Loucy (cell line): ENCODE data around the gene RANBP3L.

Experiments
- H2AFZ ChIP-seq: fragments of 200-600 bp; sonication (generic); 2 replicates; pipeline ENCODE4 v1.6.0; 2016; ENCODE audit warnings: antibody characterized with exemption, mild to moderate bottlenecking, low read length, moderate library complexity
- H3F3A ChIP-seq: fragments of 200-600 bp; 2 replicates; pipeline ENCODE4 v1.6.0; 2016; ENCODE audit warnings: antibody characterized with exemption, low read depth, mild to moderate bottlenecking
- H3K27me3 ChIP-seq: fragments of 200-600 bp; sonication (generic); 2 replicates; pipeline ENCODE4 v1.6.1; 2014; ENCODE audit warnings: low read length, mild to moderate bottlenecking; ENCODE audit not compliant: insufficient read depth, poor library complexity, severe bottlenecking
- H3K36me3 ChIP-seq: fragments of 200-600 bp; sonication (generic); 2 replicates; pipeline ENCODE4 v1.6.1; 2016; ENCODE audit warnings: low read length; ENCODE audit not compliant: insufficient read depth
- H3K4me1 ChIP-seq: fragments of 200-600 bp; sonication (generic); 2 replicates; pipeline ENCODE4 v1.5.1; 2014; ENCODE audit warnings: low read length, mild to moderate bottlenecking; ENCODE audit not compliant: insufficient read depth, poor library complexity, severe bottlenecking
- H3K4me2 ChIP-seq: fragments of 200-600 bp; sonication (generic); 2 replicates; pipeline ENCODE4 v1.6.0; 2014; ENCODE audit warnings: antibody characterized with exemption, low read length, low read depth, mild to moderate bottlenecking; ENCODE audit not compliant: poor library complexity, severe bottlenecking
- H3K4me3 ChIP-seq: fragments of 200-600 bp; sonication (generic); 2 replicates; pipeline ENCODE4 v1.5.1; 2014; ENCODE audit warnings: low read length, mild to moderate bottlenecking, mixed read lengths; ENCODE audit not compliant: poor library complexity, severe bottlenecking
- H3K79me2 ChIP-seq: fragments of 200-600 bp; sonication (generic); 2 replicates; pipeline ENCODE4 v1.6.1; 2014; ENCODE audit warnings: low read length; ENCODE audit not compliant: insufficient read depth
- H3K9ac ChIP-seq: fragments of 200-600 bp; sonication (generic); 2 replicates; pipeline ENCODE4 v1.6.0; 2014; ENCODE audit warnings: mild to moderate bottlenecking, low read depth, low read length, moderate library complexity; ENCODE audit not compliant: poor library complexity, severe bottlenecking
- H3K9me2 ChIP-seq: fragments of 200-600 bp; sonication (generic); replicated peaks from 2 replicates; pipeline ENCODE4 v1.6.1; 2016; ENCODE audit warnings: low read depth, low read length, mixed read lengths
- H3K9me3 ChIP-seq: fragments of 200-600 bp; sonication (generic); 2 replicates; pipeline ENCODE4 v1.6.1; 2014; ENCODE audit warnings: mild to moderate bottlenecking, antibody characterized with exemption, low read length, low read depth; ENCODE audit not compliant: insufficient read depth
- H4K20me1 ChIP-seq: fragments of 200-600 bp; sonication (generic); 2 replicates; pipeline ENCODE4 v1.6.0; 2014; ENCODE audit warnings: antibody characterized with exemption, low read length, mild to moderate bottlenecking; ENCODE audit not compliant: insufficient read depth, poor library complexity, severe bottlenecking
- EZH2phosphoT487 ChIP-seq: fragments of 200-600 bp; IDR thresholded peaks from 2 replicates; pipeline ENCODE4 v1.6.1; 2018; ENCODE audit warnings: antibody characterized with exemption, mild to moderate bottlenecking, moderate library complexity, borderline replicate concordance
- TF ChIP-seq, protein P1 (sequence below): fragments of 200-600 bp; sonication (generic); conservative IDR thresholded peaks from 2 replicates; pipeline ENCODE4 v1.5.1; 2014; ENCODE audit warnings: mild to moderate bottlenecking, antibody characterized with exemption, low read length

RANBP3L gene

DNA sequence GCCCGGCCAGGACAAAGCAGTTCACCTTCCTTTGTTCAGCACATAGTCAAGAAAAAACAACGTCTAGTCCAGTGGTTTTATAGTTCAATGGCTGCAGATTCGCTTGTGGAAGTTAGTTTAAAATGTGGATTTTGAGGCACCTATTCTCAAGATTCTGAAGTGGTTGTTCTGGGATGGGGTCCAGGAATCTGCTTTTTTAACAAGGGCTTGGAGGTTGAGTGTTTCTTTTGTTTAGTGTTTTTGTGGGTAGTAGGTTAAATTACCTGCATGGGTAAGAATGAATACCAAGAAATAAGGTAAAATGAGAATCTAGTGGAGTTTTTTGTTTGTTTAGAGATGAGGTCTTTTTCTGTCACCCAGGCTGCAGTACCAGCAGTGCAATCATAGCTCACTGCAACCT is 31.5 kb downstream of the RANBP3L start:
- Histone ChIP-seq H3K4me3 (no peak overlapping the region), H3K9me2 (no peaks in the 10 kb centered on the region), H3K27me3 (no peaks in the 10 kb centered on the region), H4K20me1 (no peaks in the 10 kb centered on the region), H3K9ac (no peak overlapping the region), H3K79me2 (no peaks in the 10 kb centered on the region), H3K36me3 (no peaks in the 10 kb centered on the region), H3K9me3 (no peaks in the 10 kb centered on the region), H3K4me1 (peaks cover 5% of the 10 kb centered on the region), H2AFZ (no peak overlapping the region), H3F3A (no peaks in the 10 kb centered on the region), H3K4me2 (no peak overlapping the region)
- TF ChIP-seq EZH2phosphoT487, result no peak
- TF ChIP-seq, protein P1, sequence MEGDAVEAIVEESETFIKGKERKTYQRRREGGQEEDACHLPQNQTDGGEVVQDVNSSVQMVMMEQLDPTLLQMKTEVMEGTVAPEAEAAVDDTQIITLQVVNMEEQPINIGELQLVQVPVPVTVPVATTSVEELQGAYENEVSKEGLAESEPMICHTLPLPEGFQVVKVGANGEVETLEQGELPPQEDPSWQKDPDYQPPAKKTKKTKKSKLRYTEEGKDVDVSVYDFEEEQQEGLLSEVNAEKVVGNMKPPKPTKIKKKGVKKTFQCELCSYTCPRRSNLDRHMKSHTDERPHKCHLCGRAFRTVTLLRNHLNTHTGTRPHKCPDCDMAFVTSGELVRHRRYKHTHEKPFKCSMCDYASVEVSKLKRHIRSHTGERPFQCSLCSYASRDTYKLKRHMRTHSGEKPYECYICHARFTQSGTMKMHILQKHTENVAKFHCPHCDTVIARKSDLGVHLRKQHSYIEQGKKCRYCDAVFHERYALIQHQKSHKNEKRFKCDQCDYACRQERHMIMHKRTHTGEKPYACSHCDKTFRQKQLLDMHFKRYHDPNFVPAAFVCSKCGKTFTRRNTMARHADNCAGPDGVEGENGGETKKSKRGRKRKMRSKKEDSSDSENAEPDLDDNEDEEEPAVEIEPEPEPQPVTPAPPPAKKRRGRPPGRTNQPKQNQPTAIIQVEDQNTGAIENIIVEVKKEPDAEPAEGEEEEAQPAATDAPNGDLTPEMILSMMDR, result no peak

DNA sequence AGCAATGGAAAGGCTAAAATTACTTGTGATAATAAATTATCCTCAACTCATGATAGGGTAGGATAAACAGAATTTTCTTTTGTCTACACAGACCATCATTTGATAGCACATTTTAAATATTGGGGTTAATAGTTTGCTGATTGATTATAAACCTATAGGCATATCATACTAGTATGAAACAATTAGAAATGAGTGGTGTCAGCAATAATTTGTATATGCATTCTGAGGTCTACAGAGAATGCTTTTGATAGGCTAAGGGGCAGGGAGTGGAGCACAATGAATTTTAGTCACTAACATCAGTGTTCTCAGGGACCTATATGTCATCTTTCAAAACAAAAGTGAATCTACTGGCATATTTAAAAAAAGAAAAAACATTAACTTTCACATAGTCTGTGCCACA is 32.2 kb downstream of the RANBP3L start:
- no peaks in the 10 kb centered on the region for H3F3A ChIP-seq
- H4K20me1 ChIP-seq, result no peaks in the 10 kb centered on the region
- H3K4me3 ChIP-seq, result no peak overlapping the region
- no peaks in the 10 kb centered on the region for H3K9me3 ChIP-seq
- no peaks in the 10 kb centered on the region for H3K36me3 ChIP-seq
- no peak overlapping the region for H3K4me2 ChIP-seq
- H2AFZ ChIP-seq, result no peak overlapping the region
- TF ChIP-seq, protein P1, result no peak
- TF ChIP-seq EZH2phosphoT487, result no peak
- no peak overlapping the region for H3K9ac ChIP-seq
- H3K4me1 ChIP-seq, result peaks cover 5% of the 10 kb centered on the region
- H3K27me3 ChIP-seq, result no peaks in the 10 kb centered on the region
- no peaks in the 10 kb centered on the region for H3K9me2 ChIP-seq
- H3K79me2 ChIP-seq, result no peaks in the 10 kb centered on the region

DNA sequence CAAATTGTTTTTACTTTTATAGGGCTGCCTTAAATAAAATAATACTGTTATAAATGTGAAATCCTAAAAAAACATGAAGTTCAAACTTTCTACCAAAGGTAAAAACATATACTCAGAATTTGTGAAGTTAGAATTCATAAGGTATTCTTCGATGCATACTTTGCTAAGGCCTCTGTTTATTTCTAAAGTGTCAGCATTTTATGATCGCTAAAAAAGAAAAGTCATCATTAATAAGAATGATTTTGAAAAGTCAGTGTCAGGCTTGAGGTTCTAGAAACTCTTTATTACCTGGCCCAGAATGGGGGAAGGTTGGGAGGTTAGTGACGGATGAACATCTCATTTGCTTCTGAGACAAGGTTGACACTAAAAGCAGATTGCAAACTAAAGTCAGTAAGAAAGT is 33.8 kb downstream of the RANBP3L start:
- Histone ChIP-seq H3F3A (no peaks in the 10 kb centered on the region), H3K9me2 (no peaks in the 10 kb centered on the region), H3K4me1 (no peaks in the 10 kb centered on the region), H3K79me2 (no peaks in the 10 kb centered on the region), H3K36me3 (no peaks in the 10 kb centered on the region), H3K4me2 (no peak overlapping the region), H3K4me3 (no peak overlapping the region), H2AFZ (no peak overlapping the region), H3K27me3 (no peaks in the 10 kb centered on the region), H3K9me3 (no peaks in the 10 kb centered on the region), H4K20me1 (no peaks in the 10 kb centered on the region), H3K9ac (no peak overlapping the region)
- TF ChIP-seq, protein P1, result no peak
- TF ChIP-seq EZH2phosphoT487, result no peak
